HS-5 (cell line): ENCODE data around the gene CCDC3.
"Not testable (repeated sequence)": the region's sequence is repeated elsewhere in the genome, so short reads cannot be mapped to it uniquely, and the experiment has no call there.

Experiments used
- DNase-seq: peaks from one replicate; pipeline ENCODE4 v3.0.0-alpha.2; 2012; ENCODE audit warnings: low read depth

The CCDC3 gene

DNA sequence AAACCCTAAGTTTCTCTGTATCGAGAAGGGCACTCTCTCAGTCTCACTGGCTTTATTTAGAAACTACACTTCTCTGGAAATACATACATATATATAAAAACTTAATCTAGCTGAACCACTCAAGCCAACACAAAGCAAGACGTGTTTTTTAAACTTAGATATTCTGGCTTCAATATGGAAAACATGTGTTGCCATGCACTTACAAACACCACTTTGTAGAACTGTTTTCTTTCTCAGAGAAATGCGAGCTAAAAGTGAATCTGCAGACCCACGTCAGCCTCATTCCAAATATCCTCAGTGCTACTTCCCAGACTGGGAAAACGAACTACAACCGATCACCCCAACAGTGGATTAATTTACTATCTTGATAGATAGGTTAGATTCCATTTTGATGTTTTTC is 1.7 kb downstream of the CCDC3 start:
- DNase-seq, result no peak

DNA sequence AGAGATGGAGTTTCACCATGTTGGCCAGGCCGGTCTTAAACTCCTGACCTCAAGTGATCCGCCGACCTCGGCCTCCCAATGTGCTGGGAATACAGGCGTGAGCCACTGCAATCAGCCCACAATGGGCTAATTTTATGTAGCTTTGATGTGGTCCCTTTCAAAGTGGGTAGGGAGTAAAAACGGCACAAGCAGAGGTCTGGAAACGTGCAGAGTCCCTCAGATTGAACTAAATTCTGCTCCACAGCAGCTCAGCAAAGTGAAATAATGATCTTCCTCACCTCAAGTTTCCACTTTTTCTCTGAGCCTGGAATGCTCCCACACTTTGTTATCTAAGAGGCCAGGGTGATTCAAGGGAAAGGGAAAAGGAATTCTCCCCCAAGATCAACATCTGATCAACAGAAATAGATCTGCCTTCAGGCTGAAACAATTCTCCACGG is 6.1 kb downstream of the CCDC3 start:
- DNase-seq, result no peak

GRCh38 chr10:12993595-12993994 is 7.9 kb downstream of the CCDC3 start:
- no peak for DNase-seq

DNA sequence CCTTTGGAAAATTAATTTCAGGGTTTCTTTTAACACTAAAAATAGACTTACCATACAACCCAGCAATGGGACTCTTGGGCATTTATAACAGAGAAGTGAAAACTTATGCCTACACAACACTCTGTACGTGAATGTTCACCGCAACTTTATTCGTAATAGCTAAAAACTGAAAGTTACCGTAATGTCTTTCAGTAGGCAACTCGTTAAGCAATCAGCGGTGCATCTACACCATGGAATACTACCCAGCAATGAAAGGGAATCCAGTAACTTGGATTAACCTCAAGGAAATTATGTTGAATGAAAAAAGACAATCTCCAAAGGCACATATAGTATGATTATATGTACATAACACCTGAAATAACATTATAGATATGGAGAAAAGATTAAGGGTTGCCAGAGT is 16.2 kb downstream of the CCDC3 start:
- DNase-seq, result no peak

DNA sequence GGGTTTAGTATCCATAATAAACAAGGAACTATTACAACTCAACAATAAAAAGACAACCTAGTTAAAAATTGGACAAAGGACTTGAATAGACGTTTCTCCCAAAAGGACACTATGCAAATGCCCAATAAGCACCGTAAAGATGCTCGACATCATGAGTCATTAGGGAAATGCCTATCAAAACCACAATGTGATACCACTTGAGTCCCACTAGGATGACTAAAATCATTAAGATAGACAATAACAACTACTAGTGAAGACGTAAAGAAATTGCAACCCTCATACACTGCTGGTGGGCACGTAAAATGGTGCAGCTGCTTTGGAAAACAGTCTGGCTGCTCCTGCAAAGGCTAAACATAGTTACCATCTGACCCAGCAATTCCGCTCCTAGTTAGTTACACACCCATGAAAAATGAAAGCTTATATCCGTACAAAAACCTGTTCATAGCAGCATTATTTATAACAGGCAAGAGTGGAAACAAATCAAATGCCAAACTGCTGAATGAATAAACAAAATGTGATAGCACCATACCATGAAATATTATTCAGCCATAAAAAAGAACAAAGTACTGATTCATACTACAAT is 17.3 kb downstream of the CCDC3 start:
- no peak for DNase-seq

DNA sequence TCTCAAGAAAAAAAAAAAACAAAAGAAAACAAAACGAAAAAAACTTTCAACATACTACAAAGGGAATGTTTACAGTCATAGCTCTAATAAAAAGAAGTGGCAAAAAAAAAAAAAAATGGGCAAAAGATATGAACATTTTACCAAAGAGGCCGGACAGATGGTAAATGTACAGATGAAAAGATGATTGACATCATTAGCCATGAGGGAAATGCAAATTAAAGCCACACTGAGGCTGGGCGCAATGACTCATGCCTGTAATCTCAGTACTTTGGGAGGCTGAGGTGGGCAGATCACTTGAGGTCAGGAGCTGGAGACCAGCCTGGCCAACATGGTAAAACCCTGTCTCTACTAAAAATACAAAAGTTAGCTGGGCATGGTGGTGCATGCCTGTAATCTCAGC is 17.9 kb downstream of the CCDC3 start:
- DNase-seq, result not testable (repeated sequence)

DNA sequence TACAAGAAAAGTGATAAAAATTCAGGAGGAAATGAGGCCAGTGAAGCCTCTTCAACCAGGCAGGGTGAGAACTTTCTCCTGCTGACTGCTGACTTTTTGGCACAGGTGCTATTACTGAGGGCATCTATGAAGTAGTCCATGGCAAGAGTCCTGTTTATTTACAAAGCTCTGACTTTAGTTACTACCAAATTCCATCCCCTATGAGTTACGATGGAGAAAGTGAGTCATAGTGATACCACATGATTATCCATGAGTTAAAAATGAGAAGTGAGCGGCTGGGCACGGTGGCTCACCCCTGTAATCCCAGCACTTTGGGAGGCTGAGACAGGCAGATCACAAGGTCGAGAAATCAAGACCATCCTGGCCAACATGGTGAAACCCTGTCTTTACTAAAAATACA is 19.9 kb downstream of the CCDC3 start:
- DNase-seq, result peak; percentile 3

DNA sequence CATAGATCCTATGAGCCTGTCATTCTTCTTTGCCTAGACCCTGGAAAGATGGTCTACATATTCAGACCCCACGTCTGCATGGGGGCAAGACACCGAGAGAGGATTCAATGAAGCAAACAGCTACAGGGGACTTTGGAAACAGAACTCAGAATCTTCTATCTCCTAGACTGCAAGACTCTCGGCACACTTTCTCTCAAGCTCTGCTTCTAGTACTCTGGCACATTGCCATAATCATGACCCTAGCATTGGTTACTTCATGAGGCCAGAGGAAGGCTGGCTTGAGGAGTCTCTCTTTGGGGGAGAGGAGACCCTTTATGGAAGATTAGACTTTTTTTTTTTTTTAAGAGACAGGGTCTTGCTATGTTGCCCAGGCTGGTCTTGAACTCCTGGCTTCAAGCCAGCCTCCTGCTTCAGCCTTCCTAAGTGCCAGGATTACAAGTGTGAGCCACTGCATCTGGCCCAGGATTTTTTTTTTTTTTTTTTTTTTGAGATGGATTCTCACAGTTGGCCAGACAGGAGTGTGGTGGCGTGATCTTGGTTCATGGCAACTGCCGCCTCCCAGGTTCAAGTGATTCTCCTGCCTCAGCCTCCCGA is 20.7 kb downstream of the CCDC3 start:
- DNase-seq, result no peak

GRCh38 chr10:12980102-12980661 is 21.3 kb downstream of the CCDC3 start:
- no peak for DNase-seq

GRCh38 chr10:12978891-12979290 is 22.6 kb downstream of the CCDC3 start:
- no peak for DNase-seq

DNA sequence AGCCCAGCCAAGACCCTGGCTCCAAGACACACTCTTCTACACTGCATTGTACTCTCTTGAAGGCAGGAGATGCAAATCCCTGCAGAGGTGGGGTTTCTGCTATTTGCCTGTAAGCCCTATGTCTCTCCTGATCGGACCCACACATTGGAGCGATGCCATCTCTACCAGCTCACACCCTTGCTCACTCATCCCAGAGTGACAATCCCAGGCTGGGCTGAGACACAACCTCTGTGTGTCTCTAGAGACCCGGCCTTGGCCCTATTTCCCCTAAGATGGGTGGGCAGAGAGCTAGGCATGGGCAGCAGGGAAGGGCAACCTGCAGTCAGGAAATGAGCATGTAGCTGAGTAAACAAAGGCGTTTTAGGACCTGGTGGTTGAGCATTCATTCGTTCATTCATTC is 25.6 kb downstream of the CCDC3 start:
- DNase-seq, result no peak

DNA sequence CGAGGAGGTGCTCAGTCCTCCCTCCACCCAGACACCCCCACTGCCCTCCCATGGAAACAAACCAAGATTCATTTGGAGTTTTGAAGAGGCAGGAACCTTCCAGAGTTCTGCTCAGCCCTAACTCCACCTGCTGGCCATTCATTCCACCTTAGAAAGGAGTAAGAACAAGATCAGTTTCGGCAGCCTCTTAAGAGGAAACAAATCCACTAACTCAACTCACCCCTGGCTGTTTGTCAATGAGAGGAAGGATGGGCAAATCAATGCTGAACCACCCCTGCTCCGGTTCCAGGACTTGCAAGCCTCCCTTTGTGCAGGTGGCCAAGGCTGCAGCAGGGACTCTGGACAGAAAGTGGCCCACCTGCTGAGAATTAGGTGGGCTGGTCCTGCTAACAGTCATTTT is 26.2 kb downstream of the CCDC3 start:
- DNase-seq, result no peak

GRCh38 chr10:12974491-12975199 is 26.9 kb downstream of the CCDC3 start:
- no peak for DNase-seq

DNA sequence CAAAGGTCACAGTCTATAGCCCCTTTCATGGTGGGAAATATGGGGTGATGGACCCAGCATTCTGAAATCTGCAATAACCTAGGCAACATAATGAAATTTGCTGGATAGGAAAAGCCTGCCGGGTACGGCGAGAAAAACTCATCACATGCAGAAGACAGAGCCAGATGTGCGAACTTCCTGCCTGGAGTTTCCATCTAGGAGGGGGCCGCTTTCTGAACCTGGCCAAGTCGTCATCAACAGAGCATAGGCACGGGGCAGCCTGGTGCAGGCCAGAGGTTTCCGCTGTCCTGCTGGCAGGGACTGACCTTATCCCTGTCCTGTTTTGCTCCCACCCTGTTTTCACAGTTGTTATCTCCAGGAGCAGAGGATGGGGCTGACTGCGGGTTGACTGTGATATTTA is 27.4 kb downstream of the CCDC3 start:
- no peak for DNase-seq

- no peak for DNase-seq
Observed at GRCh38 chr10:12973149-12973718, 28.3 kb downstream of the CCDC3 start.

GRCh38 chr10:12972146-12972545 is 29.4 kb downstream of the CCDC3 start:
- no peak for DNase-seq

- DNase-seq, result no peak
Observed at GRCh38 chr10:12971001-12971788, 30.3 kb downstream of the CCDC3 start.

GRCh38 chr10:12969951-12970350 is 31.6 kb downstream of the CCDC3 start:
- DNase-seq, result no peak

DNA sequence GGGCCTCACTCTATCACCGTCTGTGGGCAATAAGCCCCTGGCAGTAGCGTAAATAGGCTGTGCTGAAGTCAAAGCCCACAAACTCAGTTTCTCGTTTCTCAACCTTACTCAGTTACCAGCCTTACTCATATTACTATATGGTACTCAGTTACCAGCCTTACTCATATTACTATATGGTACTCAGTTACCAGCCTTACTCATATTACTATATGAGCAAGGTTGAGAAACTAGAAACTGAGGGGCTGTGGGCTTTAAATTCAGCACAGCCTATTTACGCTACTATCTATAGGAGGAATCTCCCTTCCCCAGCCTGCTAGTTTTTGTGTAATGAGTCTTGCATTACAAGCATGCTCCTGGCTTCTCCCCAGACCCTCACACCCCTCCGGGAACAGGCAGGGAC is 35.4 kb downstream of the CCDC3 start:
- no peak for DNase-seq

DNA sequence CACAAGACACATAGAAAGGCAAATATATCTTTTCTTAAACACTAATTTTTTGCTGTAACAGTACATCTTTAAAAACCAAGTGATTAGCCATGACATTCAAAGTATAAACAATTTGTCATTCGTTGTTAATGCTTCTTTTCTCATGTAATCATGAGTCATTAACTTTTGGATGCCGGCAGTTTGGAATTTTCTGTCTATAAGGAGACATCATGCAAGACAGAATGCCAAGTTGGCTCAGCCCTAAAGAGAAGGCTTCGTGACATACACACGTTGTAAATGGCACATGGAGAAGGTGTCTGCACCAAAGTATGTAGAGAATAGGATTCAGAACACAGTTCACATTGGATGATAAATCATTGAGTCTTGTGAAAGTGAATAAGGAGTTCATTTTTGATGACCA is 35.9 kb downstream of the CCDC3 start:
- DNase-seq, result no peak

DNA sequence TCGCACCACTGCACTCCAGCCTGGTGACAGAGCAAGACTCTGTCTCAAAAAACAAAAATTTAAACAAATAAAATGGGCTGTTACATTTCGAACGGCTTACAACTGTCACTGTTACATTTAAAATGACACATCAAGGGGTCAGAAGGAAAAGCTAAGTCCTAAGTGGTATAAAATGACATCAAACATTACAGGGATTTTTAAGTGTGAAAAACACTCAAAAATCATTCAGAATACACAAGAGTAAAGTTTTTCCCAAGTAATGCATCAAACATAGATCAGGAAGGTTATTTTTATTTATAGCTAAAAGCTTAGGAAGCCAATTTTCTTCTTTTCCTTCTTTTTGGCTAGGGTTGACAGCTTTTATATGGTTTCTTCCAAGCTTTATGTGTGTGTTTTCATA is 39.0 kb downstream of the CCDC3 start:
- no peak for DNase-seq
